H1 (cell line): Measurements from ENCODE around the gene SNAPC2. TPM values are rescaled to one million over a fixed set of nuclear protein-coding genes. Genes with fewer than 3 reads are reported as not detected.

Experiments used
- BCL11A ChIP-seq, 2 experiments: IDR thresholded peaks; one replicate each; pipeline ENCODE4 v1.6.1; 2011; ENCODE audit warnings: low read depth in 2 of 2, low read length in 2 of 2, mild to moderate bottlenecking in 2 of 2
- CEBPB ChIP-seq: IDR thresholded peaks from 2 replicates; pipeline ENCODE4 v1.6.1; 2012; ENCODE audit warnings: low read depth, low read length
- CHD2 ChIP-seq: IDR thresholded peaks from 2 replicates; pipeline ENCODE4 v1.6.1; 2012; ENCODE audit warnings: low read length, improper control_type of control experiment
- CTBP2 ChIP-seq: IDR thresholded peaks from 2 replicates; pipeline ENCODE4 v1.7.0; 2011; ENCODE audit warnings: borderline replicate concordance, mild to moderate bottlenecking, moderate library complexity, mixed read lengths, low read length; ENCODE audit not compliant: insufficient read depth, insufficient read length
- FOSL1 ChIP-seq: IDR thresholded peaks from 2 replicates; pipeline ENCODE4 v1.6.1; 2011; ENCODE audit warnings: mild to moderate bottlenecking, low read depth, low read length, moderate library complexity; ENCODE audit not compliant: insufficient read depth
- HDAC2 ChIP-seq, 2 experiments: fragments of 300-600 bp in 1 of 2; sonication (generic) in 1 of 2; IDR thresholded peaks; 2 replicates each; pipeline ENCODE4 v1.6.1; 2011 to 2012; ENCODE audit warnings: low read depth in 2 of 2, low read length in 2 of 2, mild to moderate bottlenecking in 2 of 2, moderate library complexity in 2 of 2, borderline replicate concordance in 1 of 2, inconsistent platforms in 1 of 2
- KDM5A ChIP-seq: fragments of 200-600 bp; IDR thresholded peaks from 2 replicates; pipeline ENCODE4 v1.7.1; 2012; ENCODE audit warnings: mild to moderate bottlenecking, low read length, inconsistent platforms, mixed read lengths
- POLR2A ChIP-seq, 2 experiments: IDR thresholded peaks; 1 replicate in 1 of 2; 2 replicates in 1 of 2; pipeline ENCODE4 v1.6.1; 2011; ENCODE audit warnings: low read depth in 2 of 2, low read length in 2 of 2, mild to moderate bottlenecking in 2 of 2; ENCODE audit errors: control extremely low read depth in 1 of 2
- RXRA ChIP-seq: IDR thresholded peaks from 2 replicates; pipeline ENCODE4 v1.6.1; 2011; ENCODE audit warnings: low read depth, mild to moderate bottlenecking, low read length, moderate library complexity; ENCODE audit not compliant: insufficient read depth
- SIN3A ChIP-seq, 2 experiments: IDR thresholded peaks in 1 of 2; conservative IDR thresholded peaks in 1 of 2; 2 replicates each; pipeline ENCODE4 v1.6.1; 2011 to 2012; ENCODE audit warnings: low read length in 2 of 2, improper control_type of control experiment in 1 of 2, low read depth in 1 of 2, mild to moderate bottlenecking in 1 of 2
- SP1 ChIP-seq: IDR thresholded peaks from 2 replicates; pipeline ENCODE4 v1.6.1; 2011; ENCODE audit warnings: low read depth, low read length
- SUZ12 ChIP-seq: fragments of 200-600 bp; sonication (generic); IDR thresholded peaks from 2 replicates; pipeline ENCODE4 v1.6.1; 2012; ENCODE audit warnings: mild to moderate bottlenecking, inconsistent platforms, low read length, moderate library complexity, mixed read lengths
- TAF1 ChIP-seq: IDR thresholded peaks from 2 replicates; pipeline ENCODE4 v1.6.1; 2011; ENCODE audit warnings: mild to moderate bottlenecking, low read depth, low read length
- TBP ChIP-seq: IDR thresholded peaks from 2 replicates; pipeline ENCODE4 v1.6.1; 2011; ENCODE audit warnings: low read depth, low read length, improper control_type of control experiment
- ZNF274 ChIP-seq: IDR thresholded peaks from 2 replicates; pipeline ENCODE4 v1.7.0; 2012; ENCODE audit warnings: low read length, borderline replicate concordance; ENCODE audit errors: extremely low read depth
- polyA plus RNA-seq, 7 experiments: library from polyadenylated mRNA; depleted of rRNA in 3 of 7; stranded (reverse) in 5 of 7; unstranded in 2 of 7; fragments of >200 nt in 5 of 7; fragments of 200-250 nt in 2 of 7; gene quantifications; 1 replicate in 5 of 7; 2 replicates in 1 of 7; 4 replicates in 1 of 7; pipeline versions ENCODE4 v1.2.1 to v1.2.3, GENCODE V29; 2011 to 2013; ENCODE audit warnings: missing spikeins in 2 of 7, mixed read lengths in 2 of 7
- total RNA-seq: library from RNA; stranded (reverse); fragmentation: NEBNext Ultra II Directional; extraction: Animal tissue kit (Norgen Biotek cat#: 25700); gene quantifications from 2 replicates; pipeline ENCODE4 v1.2.1, GENCODE V29; 2021

SNAPC2 gene
- total and polyA plus RNA-seq, 2 of the 8 experiments (the other 6 are each of a cell fraction or from before 2014, with no cell fraction given) = 18.2 to 20.3 TPM

GRCh38 chr19:7917267-7918061, 2.7 kb upstream of the SNAPC2 start (continued):
- TF ChIP-seq TAF1 (no peak), BCL11A (IDR thresholded peaks at IDR 0.05; ENCODE audit: low read depth in 2 of 2, low read length in 2 of 2) (no peak), CEBPB (no peak), HDAC2 (IDR thresholded peaks at IDR 0.05; ENCODE audit: borderline replicate concordance in 1 of 2, low read depth in 2 of 2, low read length in 2 of 2) (0 out of 4 replicates have a peak, but pooled peaks of 1 of the 2 experiments have one; percentile 36), SUZ12 (peak; percentile 64), FOSL1 (no peak), POLR2A (IDR thresholded peaks at IDR 0.05; ENCODE audit: control extremely low read depth in 1 of 2, low read depth in 2 of 2, low read length in 2 of 2) (0 out of 3 replicates have a peak, but pooled peaks of 1 of the 2 experiments have one; percentile 21), TBP (no peak), ZNF274 (no peak), RXRA (no peak), CHD2 (no peak), CTBP2 (no peak), SP1 (no peak), KDM5A (no peak), SIN3A (conservative IDR thresholded peaks at IDR 0.05 in 1 of 2, IDR thresholded peaks at IDR 0.05 in 1 of 2; ENCODE audit: low read depth in 1 of 2, low read length in 2 of 2) (peak in 1 of 2 experiments; percentile 40; a peak in 1 of 4 replicates)
